Stimulated activated CD4-positive, alpha-beta T cell treated with anti-CD3 and anti-CD28 coated beads, Interleukin-1b, Interleukin-23, amount 100 ng/mL, for 1 hour (primary cell): ENCODE measurements around the gene NXPE3.

ENCODE experiments used
- DNase-seq, 2 donors: peaks; one replicate each; pipeline ENCODE4 v3.0.0-alpha.2; 2020; ENCODE audit warnings: low read depth in 2 of 2

The NXPE3 gene

GRCh38 chr3:101803173-101803782 lies 24.3 kb downstream of the NXPE3 start:
- peak in 1 of 2 donors; percentile 26 for DNase-seq

GRCh38 chr3:101803939-101804338 lies 24.9 kb downstream of the NXPE3 start:
- no peak for DNase-seq

- no peak for DNase-seq
Observed at GRCh38 chr3:101806491-101806890, 27.5 kb downstream of the NXPE3 start.

GRCh38 chr3:101807888-101808287 lies 28.9 kb downstream of the NXPE3 start:
- DNase-seq, result no peak

- DNase-seq, result no peak
Observed at GRCh38 chr3:101809178-101810021, 30.4 kb downstream of the NXPE3 start.

- DNase-seq, result no peak
Observed at GRCh38 chr3:101810022-101810418, 31.0 kb downstream of the NXPE3 start.

GRCh38 chr3:101811875-101812274 lies 32.9 kb downstream of the NXPE3 start:
- DNase-seq, result no peak

GRCh38 chr3:101812895-101813294 lies 33.9 kb downstream of the NXPE3 start:
- DNase-seq, result no peak

GRCh38 chr3:101813817-101814440 lies 34.9 kb downstream of the NXPE3 start:
- no peak for DNase-seq

- DNase-seq, result no peak
Observed at GRCh38 chr3:101814835-101815234, 35.8 kb downstream of the NXPE3 start.

- DNase-seq, result no peak
Observed at GRCh38 chr3:101816215-101817149, 37.5 kb downstream of the NXPE3 start.

- DNase-seq, result no peak
Observed at GRCh38 chr3:101817992-101818391, 39.0 kb downstream of the NXPE3 start.

- no peak for DNase-seq
Observed at GRCh38 chr3:101819649-101820206, 40.7 kb downstream of the NXPE3 start.

- no peak for DNase-seq
Observed at GRCh38 chr3:101821503-101821902, 42.5 kb downstream of the NXPE3 start.

GRCh38 chr3:101823525-101823924 lies 44.5 kb downstream of the NXPE3 start:
- no peak for DNase-seq

- no peak for DNase-seq
Observed at GRCh38 chr3:101824702-101825101, 45.7 kb downstream of the NXPE3 start.

GRCh38 chr3:101825904-101826445 lies 47.0 kb downstream of the NXPE3 start:
- DNase-seq, result no peak

GRCh38 chr3:101827211-101828174 lies 48.5 kb downstream of the NXPE3 start:
- DNase-seq, result peak; percentile 39 to 64

GRCh38 chr3:101828276-101828675 lies 49.3 kb downstream of the NXPE3 start:
- DNase-seq, result no peak
